Measurements from ENCODE around the gene ZNF264.

DNA sequence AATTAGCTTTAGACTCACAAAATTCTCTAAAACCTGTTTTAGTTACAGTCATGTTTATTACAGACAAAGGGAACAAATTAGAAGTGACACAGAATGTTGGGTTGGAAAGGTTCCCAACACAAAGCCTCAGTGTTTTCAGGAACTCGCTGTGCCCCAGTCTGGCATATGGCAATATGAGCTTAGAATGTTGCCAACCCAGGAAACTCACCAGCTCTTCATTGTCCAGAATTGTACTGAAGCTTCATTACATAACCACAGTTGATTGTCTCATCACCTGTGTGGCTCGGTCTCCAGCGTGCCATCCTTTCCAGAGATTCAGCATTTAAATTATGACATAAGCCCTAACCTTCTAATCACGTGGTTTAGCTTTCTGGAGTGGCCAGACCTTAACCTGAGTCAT, 19.1 kb downstream of the ZNF264 start:
- TF ChIP-seq, protein P1, sequence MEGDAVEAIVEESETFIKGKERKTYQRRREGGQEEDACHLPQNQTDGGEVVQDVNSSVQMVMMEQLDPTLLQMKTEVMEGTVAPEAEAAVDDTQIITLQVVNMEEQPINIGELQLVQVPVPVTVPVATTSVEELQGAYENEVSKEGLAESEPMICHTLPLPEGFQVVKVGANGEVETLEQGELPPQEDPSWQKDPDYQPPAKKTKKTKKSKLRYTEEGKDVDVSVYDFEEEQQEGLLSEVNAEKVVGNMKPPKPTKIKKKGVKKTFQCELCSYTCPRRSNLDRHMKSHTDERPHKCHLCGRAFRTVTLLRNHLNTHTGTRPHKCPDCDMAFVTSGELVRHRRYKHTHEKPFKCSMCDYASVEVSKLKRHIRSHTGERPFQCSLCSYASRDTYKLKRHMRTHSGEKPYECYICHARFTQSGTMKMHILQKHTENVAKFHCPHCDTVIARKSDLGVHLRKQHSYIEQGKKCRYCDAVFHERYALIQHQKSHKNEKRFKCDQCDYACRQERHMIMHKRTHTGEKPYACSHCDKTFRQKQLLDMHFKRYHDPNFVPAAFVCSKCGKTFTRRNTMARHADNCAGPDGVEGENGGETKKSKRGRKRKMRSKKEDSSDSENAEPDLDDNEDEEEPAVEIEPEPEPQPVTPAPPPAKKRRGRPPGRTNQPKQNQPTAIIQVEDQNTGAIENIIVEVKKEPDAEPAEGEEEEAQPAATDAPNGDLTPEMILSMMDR (IDR thresholded peaks at IDR 0.05), result no peak
- no peak for TF ChIP-seq POLR2A (IDR thresholded peaks at IDR 0.05)

All from heart left ventricle (tissue), 13 donors.